Tibial nerve (tissue), 3 donors: ENCODE data around the gene IL18R1.

ENCODE experiments used
- EP300 ChIP-seq, 2 donors: sonication (generic); formaldehyde crosslinking; IDR thresholded peaks; one replicate each; pipeline ENCODE4 v1.6.1; 2017; ENCODE audit warnings: antibody characterized with exemption in 2 of 2, mild to moderate bottlenecking in 1 of 2
- POLR2A ChIP-seq, 2 donors: fragments of 450-650 bp; IDR thresholded peaks; one replicate each; pipeline ENCODE4 v1.6.1; 2017; ENCODE audit warnings: antibody characterized with exemption in 2 of 2, mild to moderate bottlenecking in 2 of 2, moderate library complexity in 2 of 2

- TF ChIP-seq POLR2A (IDR thresholded peaks at IDR 0.05) (no peak), EP300 (IDR thresholded peaks at IDR 0.05) (no peak)
Observed at GRCh38 chr2:102337481-102338386, 17.9 kb upstream of the IL18R1 start.
